ENCODE measurements around the gene HIVEP1.

HIVEP1 gene

GRCh38 chr6:12049165-12049564 lies 37.1 kb downstream of the HIVEP1 start:
- in situ Hi-C loops (cut with HindIII; ENCODE audit: low pct_unique_long_range_greater_than_20kb, low sequenced_read_pairs) = no loop called here

GRCh38 chr6:12051861-12052368 lies 39.8 kb downstream of the HIVEP1 start:
- in situ Hi-C loops (cut with HindIII; ENCODE audit: low pct_unique_long_range_greater_than_20kb, low sequenced_read_pairs) = no loop called here
- no peak for TF ChIP-seq JUND (IDR thresholded peaks at IDR 0.05; ENCODE audit: low read depth)

More at GRCh38 chr6:12049165-12049564, 37.1 kb downstream of the HIVEP1 start:
- no peak for DNase-seq (ENCODE audit: low read depth in 1 of 2, low spot score in 1 of 2)
- TF ChIP-seq JUND (IDR thresholded peaks at IDR 0.05; ENCODE audit: low read depth) = no peak

DNA sequence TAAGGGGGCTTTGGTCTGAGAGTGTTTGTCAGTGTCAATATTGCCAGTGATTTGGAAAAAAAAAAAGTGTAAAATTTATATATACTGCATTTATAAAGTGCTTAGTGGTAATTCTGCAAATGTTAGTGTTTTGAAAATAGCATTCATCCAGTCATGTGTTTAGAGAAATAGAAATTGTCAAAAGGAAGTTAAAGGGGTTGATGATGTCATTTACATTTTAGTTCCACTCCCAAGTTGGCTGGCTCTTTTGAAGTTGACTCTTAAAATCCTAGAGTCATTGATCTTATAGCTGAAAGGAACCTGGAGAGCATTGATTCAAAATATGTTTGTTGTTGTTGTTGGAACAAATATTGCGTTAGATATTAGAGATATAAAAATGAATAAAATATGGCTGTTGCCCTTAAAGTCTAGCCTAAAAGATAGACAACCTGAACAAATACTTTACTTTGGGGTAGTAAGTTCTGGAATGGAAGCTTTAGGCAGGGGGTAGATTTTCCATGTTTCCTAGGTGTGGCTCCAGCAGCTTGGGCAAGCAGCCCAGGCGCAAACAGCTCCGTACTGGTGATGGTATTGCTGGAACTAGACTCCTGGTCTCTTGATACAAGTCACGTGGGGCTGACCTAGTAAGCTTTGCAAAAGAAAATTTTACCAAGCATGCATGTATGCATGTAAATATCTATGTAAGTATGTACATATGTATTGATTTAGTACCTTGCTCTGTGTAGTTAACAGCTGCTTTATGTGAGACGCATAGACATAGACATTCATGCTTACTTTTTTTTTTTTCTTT lies 46.3 kb downstream of the HIVEP1 start:
- in situ Hi-C loops (cut with HindIII; ENCODE audit: low pct_unique_long_range_greater_than_20kb, low sequenced_read_pairs) = no loop called here
- DNase-seq (ENCODE audit: low read depth in 1 of 2, low spot score in 1 of 2) = no peak
- no peak for TF ChIP-seq JUND (IDR thresholded peaks at IDR 0.05; ENCODE audit: low read depth)

More at GRCh38 chr6:12051861-12052368, 39.8 kb downstream of the HIVEP1 start:
- no peak for DNase-seq (ENCODE audit: low read depth in 1 of 2, low spot score in 1 of 2)

DNA sequence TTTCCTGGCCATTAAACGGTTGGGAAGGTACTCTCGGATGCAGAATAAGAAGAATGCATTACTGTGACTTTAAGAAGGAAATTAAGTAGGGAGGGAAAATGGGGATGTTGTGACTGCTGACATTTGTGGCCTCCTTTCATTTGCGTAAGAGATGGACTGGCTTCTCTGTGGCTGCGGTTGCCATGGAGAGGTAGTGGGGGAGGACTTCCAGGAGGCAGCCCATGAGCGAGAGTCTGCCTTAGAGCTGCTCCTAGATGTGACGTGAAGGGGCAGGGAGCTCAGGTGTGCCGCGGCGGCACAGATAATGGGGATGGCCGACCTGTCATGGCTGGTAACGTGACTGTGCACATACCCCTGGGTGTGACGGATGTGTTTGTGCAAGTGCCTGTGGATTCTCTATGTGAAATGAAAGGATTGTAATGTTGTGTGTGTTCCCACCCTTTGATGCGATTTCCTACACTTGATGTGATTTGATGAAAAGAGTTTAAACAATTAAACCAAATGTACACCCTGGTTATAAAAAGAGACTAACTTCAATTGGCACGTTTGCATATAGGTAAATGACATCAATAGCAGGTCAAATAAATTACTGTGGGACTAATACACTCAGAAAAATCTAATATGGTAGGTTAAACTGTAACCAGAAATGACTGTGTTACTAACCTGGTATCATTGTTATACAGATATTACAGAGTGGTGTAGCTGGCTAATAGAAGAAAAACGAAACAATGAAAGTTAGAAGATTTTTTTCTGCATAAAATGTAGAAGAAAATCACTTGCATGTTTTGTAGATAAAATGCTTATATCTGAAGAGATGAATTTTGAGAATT lies 48.9 kb downstream of the HIVEP1 start:
- DNase-seq (ENCODE audit: low read depth in 1 of 2, low spot score in 1 of 2) = no peak
- in situ Hi-C loops (cut with HindIII; ENCODE audit: low pct_unique_long_range_greater_than_20kb, low sequenced_read_pairs) = no loop called here
- TF ChIP-seq JUND (IDR thresholded peaks at IDR 0.05; ENCODE audit: low read depth) = no peak

- DNase-seq (ENCODE audit: low read depth in 1 of 2, low spot score in 1 of 2) = no peak
- no peak for TF ChIP-seq JUND (IDR thresholded peaks at IDR 0.05; ENCODE audit: low read depth)
- in situ Hi-C loops (cut with HindIII; ENCODE audit: low pct_unique_long_range_greater_than_20kb, low sequenced_read_pairs) = no loop called here
These were observed 50.5 kb downstream of the HIVEP1 start for GRCh38 chr6:12062605-12063004.

DNA sequence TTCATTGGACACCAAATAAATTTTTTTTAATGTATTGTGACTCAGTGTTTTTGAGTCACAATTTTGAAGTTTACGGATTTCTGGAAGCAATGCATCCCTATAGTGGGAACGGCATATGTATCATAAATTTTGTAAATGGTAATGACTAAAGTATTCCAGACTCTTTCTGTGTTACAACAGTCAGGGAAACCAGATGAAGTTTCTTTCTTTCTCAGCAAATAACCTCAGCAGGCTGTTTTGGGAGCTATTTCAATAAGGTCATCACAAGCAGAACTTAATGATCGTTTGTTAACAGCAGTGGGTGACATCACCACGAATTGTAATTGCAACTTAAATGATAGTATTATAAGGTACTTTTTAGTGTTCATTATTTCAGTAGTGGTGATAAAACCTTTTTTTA lies 52.0 kb downstream of the HIVEP1 start:
- no peak for TF ChIP-seq JUND (IDR thresholded peaks at IDR 0.05; ENCODE audit: low read depth)
- DNase-seq (ENCODE audit: low read depth in 1 of 2, low spot score in 1 of 2) = no peak
- in situ Hi-C loops (cut with HindIII; ENCODE audit: low pct_unique_long_range_greater_than_20kb, low sequenced_read_pairs) = no loop called here

GRCh38 chr6:12064538-12065071 lies 52.5 kb downstream of the HIVEP1 start:
- in situ Hi-C loops (cut with HindIII; ENCODE audit: low pct_unique_long_range_greater_than_20kb, low sequenced_read_pairs) = no loop called here
- no peak for TF ChIP-seq JUND (IDR thresholded peaks at IDR 0.05; ENCODE audit: low read depth)
- no peak for DNase-seq (ENCODE audit: low read depth in 1 of 2, low spot score in 1 of 2)

DNA sequence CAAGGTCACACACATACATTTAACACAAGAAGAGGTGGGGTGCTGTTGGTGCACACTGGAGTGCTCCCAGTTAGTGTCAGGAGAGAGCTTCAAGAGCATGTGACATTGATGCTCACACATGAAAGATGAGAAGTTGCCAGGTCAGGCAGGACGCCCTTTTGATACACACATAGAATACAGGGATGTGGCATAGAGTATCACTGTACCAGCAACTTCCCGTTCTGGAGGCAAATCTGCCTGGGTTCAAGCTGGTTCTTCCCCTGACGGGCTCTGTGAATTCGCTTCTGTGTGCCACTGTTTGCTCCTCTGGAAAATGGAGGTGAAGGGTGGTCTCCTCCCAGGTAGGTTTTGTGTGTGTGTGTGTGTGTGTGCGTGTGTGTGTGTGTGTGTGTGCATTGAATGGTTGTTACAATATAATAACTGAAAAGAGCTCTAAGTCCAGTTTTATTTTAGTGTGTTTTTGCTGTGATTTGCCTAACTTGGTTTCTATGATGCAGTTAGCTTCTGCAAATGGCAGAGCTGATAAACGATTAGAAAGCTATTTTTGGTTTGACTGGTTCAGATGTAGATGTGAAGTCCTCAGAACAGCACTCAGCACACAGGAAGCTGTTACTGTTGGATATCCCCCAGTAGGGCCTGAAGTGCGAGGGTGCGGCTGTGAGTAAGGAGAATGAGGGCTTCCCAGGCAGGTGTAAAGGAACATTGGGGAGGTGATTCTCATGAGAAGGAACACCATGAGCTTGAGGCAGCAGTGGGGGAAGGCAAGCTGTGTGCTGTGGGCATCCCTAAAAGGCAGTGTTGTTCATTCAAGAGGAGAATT lies 53.4 kb downstream of the HIVEP1 start:
- no peak for DNase-seq (ENCODE audit: low read depth in 1 of 2, low spot score in 1 of 2)
- in situ Hi-C loops (cut with HindIII; ENCODE audit: low pct_unique_long_range_greater_than_20kb, low sequenced_read_pairs) = no loop called here
- TF ChIP-seq JUND (IDR thresholded peaks at IDR 0.05; ENCODE audit: low read depth) = no peak

- no peak for DNase-seq (ENCODE audit: low read depth in 1 of 2, low spot score in 1 of 2)
- in situ Hi-C loops (cut with HindIII; ENCODE audit: low pct_unique_long_range_greater_than_20kb, low sequenced_read_pairs) = no loop called here
- TF ChIP-seq JUND (IDR thresholded peaks at IDR 0.05; ENCODE audit: low read depth) = no peak
These were observed 54.2 kb downstream of the HIVEP1 start for GRCh38 chr6:12066297-12066696.

- in situ Hi-C loops (cut with HindIII; ENCODE audit: low pct_unique_long_range_greater_than_20kb, low sequenced_read_pairs) = no loop called here
- no peak for TF ChIP-seq JUND (IDR thresholded peaks at IDR 0.05; ENCODE audit: low read depth)
- peak in 1 of 2 experiments; percentile 21 for DNase-seq (ENCODE audit: low read depth in 1 of 2, low spot score in 1 of 2)
These were observed 56.9 kb downstream of the HIVEP1 start for GRCh38 chr6:12068899-12069557.

- no peak for DNase-seq (ENCODE audit: low read depth in 1 of 2, low spot score in 1 of 2)
- TF ChIP-seq JUND (IDR thresholded peaks at IDR 0.05; ENCODE audit: low read depth) = no peak
- in situ Hi-C loops (cut with HindIII; ENCODE audit: low pct_unique_long_range_greater_than_20kb, low sequenced_read_pairs) = no loop called here
These were observed 57.9 kb downstream of the HIVEP1 start for GRCh38 chr6:12069891-12070529.
